ENCODE results near the gene LCN6. TPM values are rescaled to one million over a fixed set of nuclear protein-coding genes. Genes with fewer than 3 reads are reported as not detected.
"Not testable (repeated sequence)": the region's sequence is repeated elsewhere in the genome, so short reads cannot be mapped to it uniquely, and the experiment has no call there.

LCN6 gene
- total RNA-seq, 1 donor from 2014 or later: 3.8 TPM

DNA sequence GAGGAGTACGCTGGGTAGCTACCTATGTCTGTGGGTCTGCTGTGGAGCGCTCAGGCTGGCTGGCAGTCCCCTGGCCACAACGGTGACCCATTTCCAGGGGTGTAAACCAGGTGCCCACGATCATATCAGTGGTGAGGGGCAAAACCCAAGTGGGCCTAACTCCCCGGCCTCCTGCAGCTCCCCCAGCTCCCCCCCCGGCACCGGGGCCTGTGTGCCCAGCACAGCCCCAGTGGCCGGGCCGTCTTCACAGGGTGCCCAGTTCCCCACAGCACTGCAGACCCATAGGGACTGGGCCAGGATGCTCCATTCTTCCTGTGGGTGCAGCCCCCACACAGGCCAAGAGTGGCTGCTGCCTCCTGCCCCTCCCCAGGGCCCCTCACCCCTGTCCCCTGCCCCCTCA lies 10.7 kb upstream of the LCN6 start:
- ATAC-seq: no peak

DNA sequence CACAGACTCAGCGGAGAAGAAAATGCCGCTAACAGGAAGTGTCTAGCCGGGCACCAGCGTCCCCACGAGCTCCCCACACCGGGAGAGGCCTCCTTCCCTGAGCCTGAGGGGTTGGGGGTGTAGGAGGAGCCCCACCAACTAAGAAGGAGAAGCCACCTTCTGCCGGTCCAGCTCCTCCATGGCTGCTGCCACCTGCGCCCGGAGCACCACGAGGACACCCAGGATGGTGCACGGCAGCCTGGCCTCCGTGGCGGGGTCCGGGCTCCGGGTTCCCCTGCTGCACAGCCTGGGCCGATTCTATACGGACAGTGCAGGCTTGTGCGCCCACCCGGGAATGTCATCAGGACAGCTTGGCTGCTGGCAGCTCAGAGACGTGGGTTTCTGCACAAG lies 9.4 kb upstream of the LCN6 start:
- no peak for ATAC-seq

DNA sequence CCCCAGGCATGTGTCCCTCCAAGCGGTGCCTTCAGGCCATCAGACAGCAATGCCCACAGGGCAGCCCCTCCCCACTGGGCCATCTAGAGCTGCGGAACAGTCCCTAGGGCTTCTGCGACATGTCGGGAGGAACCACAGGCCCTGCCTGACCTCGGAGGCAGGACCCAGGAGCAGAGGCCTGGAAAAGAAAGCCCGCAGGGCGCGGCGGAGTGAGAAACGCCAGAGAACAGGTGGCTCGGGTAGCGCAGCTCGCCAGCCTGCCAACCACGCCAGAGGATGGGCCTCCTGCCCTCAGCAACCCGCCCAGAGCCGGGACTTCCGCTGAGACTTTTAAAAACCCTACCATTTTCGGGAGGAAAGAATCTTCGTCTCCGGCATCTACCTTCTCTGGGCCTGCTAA lies 9.0 kb upstream of the LCN6 start:
- ATAC-seq: no peak

DNA sequence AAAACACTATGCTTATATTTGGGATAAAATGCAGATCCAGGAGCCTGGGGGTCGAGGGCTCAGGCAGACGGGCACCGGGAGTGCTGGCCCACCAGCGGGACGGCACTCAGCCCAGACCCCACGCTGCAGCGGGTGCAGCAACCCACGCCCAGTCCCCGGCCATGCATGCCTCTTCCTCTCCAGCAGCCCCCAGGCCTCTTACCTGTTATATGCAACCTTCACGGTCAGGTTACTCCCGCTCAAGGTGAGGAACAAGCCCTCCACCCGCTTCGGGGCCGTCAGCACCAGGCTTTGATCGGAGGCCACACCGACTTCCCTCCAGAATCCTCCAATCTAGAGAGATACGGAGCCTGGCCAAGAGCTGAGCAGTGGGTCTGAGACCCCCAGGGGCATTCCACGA lies 8.5 kb upstream of the LCN6 start:
- ATAC-seq: no peak

DNA sequence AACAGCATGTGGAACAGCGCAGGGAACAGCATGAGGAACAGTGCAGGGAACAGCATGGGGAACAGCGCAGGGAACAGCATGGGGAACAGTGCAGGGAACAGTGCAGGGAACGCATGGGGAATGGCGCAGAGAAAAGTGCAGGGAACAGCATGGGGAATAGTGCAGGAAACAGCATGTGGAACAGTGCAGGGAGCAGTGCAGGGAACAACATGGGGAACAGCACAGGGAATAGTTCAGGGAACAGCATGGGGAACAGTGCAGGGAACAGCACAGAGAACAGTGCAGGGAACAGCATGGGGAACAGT lies 7.8 kb upstream of the LCN6 start:
- ATAC-seq: no peak

DNA sequence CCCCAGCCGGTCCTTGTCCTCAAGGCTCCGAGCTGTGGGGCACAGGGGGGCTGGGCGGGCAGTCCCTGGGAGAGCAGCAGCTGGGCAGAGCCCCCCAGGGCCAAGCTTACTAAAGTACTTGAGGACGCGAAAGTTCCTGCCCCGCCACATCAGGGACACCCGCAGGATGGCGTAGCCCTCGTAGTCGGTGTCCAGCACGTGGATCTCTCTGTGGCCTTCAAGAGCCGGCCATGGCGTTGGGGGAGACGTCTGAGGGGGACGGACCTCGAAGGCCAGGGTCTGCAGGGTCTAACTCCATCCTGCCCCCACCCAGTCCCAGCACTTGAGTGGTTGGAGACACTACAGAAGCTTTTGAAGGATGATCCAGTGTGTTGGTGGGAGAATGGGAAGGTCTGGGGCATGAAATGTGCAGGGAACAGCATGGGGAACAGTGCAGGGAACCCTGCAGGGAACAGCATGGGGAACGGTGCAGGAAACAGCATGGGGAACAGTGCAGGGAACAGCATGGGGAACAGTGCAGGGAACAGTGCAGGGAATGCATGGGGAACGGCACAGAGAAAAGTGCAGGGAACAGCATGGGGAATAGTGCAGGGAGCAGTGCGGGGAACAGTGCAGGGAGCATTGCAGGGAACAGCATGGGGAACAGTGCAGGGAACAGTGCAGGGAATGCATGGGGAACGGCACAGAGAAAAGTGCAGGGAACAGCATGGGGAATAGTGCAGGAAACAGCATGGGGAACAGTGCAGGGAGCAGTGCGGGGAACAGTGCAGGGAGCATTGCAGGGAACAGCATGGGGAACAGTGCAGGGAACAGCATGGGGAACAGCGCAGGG lies 7.2 kb upstream of the LCN6 start:
- ATAC-seq: not testable (repeated sequence)

DNA sequence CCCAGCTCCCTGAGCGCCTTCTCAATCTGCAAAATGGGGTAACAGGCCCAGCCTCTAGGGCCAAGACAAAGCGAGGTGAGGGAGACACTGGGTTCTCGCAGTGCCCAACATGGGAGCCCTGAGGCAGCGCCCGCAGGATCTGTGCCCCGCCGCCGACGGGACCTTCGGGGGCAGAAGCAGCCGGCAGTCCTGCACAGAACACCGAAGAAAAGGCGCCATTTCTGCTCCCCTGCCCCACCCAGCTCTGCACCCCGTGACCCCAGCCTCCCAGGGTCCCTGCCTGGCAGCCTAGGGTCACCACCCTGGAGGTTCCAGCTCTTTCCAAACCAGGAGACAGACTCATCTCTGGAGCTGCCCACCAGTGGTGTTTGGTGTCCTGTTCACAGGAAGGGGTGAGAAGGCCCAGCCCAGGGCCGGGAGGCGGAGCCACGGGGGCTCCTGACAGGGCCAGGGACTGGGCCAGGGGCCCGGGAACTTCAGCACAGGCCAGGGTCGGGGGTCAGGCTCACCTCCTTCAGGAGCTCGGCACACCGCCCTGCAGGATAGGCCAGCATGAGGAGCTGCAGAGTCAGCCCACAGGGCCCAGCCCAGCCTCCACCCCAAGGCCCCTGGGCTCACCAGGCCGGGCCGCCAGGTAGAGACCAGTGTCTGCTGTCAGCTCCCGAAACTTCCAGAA lies 6.4 kb upstream of the LCN6 start:
- ATAC-seq: no peak

DNA sequence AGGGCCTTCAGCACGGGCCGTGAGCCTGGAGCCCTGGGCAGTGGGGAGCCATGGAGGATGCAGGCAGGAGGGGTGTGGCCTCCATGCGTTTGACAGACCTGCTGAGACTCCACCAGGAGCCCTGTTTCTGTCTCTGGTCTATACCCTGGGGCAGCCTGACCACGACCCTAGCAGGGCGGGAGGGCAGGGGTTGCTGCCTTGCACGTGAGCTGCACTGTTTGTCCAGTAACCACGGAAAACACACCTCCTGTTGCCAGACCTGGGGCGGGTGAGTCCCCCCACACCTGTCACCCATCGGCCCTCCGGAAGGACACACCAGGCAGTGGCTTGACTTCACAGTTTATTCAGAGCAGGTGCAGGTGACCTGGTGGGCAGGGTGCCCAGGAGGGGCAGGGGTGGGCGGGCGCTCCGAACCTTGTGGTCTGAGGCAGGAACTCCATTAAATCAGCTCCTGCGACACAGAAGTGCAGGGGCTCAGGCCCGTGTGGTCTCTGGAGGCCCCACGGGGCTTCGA lies 5.8 kb upstream of the LCN6 start:
- ATAC-seq: no peak

DNA sequence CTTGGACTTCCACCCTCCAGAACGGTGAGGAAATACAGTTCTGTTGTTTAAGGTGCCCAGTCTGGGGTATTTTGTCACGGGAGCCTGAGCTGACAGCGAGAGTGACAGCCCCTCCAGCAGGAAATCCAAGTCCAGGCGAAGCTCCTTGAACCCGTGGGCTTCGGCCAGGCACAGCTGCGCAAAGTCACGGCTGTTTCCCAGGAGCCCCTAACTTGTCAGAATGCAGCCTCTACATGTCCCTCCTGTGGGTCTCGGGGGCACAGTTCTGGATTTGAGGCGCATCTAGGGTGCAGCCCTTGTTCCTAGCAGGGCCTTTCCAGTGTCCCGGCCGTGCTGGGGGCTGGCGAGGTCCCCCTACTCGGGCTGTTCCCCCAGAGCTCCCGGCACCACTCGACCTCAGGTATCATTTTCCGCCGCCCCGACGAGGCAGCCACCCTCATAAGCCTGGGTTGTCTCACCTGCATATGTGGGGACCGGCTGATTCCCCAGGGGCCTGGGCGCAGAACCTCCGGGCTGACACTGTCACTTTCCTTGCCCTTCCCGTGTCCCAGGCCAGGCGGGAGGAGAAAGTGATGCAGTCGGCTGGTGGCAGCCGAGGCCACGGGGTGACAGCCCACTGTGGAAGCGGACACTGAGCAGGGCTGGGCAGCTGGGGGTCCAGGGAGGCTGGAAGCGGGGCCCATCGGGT lies 5.2 kb upstream of the LCN6 start:
- ATAC-seq: no peak

DNA sequence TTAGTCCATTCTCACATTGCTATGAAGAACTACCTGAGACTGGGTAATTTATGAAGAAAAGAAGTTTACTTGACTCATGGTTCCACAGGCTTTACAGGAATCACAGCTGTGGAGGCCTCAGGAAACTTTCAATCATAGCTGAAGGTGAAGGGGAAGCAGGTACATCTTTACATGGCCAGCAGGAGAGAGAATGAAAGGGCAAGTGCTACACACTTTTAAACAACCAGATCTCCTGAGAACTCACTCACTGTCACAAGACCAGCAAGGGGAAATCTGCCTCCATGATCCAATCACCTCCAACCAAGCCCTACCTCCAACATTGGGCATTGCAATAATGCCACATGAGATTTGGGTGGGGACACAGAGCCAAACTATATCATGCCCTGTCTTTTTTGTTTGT lies 3.5 kb upstream of the LCN6 start:
- ATAC-seq: no peak

DNA sequence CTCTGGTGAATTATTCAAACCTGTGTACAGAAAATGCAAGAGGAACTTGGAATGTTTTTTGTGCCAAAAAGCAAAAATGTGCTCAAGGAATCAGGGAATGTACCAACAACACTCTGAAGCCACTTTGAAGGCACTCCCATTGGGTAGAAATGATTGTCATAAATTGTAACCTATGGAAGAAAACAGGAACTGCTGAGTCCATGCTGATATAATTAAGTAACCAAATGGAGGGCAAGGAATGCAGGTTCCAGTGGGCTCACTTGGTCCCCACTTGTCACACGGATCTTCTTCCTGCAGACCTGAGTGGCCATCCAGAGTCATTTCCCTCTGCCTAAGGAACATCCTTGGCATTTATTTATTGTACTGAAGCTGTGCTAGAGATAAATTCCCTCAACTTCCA lies 2.9 kb upstream of the LCN6 start:
- ATAC-seq: no peak

DNA sequence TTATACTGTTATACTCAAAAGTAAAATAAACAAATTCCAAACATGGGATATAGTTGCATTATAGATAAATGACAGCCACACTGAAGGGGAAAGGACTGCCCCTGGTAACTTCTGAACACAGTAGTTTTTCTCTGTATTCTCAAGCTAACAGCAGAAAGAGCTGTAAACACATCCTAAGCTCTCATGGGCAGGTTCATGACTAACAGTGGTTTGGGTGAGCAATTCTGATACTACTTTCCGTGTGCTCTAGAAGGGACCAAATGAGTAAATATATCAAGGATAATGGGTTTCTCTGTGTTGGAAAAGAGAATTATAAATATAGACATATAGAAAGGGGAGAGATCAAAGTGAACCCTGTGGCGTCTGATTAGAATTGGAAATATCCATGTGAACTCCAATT lies 2.2 kb upstream of the LCN6 start:
- no peak for ATAC-seq

DNA sequence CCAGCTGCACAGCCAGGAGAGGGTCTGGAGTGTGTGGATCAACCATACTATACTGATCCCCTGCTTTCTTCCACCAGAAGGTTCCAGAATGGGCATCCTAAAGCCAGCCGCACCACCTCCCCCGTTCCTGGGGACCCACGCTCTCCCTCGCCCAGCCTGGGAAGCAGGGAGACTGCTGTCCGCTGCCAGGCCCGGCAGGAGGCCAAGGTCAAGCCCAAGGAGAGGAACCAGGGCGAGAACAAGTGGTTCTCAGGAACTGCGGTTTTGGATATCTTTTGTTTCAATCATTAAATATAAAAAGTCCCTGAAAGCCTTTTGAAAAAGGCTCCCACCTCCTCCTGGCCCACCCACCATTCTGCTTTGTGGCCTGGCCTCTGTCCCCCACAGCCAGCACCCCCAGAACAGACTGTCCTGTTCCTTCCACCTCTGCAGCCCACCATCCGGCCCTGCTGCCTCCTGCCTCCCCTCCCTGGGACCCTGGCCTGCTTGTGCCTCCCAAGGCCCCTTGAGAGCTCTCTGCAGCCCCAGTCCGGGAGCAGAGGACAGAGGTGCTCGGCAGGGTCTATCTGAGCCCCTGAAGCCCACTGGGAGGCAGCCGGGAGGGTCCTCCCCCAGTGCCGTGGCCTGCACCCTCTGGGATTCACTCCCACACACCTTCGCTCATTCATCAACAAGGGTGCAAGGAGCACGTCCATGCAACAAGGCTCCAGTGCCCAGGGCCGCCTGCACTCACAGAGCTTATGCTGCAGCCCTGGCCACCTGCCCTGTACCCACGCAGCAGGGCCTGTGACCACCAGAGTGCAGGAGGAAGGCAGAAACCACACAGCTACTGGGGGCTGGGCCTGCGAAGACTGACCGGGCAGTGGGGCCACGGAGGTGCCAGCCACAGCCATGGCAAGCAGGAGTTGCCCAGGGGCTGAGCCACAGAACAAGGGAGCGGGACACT lies 614 bp upstream of the LCN6 start:
- peak; percentile 3 for ATAC-seq

DNA sequence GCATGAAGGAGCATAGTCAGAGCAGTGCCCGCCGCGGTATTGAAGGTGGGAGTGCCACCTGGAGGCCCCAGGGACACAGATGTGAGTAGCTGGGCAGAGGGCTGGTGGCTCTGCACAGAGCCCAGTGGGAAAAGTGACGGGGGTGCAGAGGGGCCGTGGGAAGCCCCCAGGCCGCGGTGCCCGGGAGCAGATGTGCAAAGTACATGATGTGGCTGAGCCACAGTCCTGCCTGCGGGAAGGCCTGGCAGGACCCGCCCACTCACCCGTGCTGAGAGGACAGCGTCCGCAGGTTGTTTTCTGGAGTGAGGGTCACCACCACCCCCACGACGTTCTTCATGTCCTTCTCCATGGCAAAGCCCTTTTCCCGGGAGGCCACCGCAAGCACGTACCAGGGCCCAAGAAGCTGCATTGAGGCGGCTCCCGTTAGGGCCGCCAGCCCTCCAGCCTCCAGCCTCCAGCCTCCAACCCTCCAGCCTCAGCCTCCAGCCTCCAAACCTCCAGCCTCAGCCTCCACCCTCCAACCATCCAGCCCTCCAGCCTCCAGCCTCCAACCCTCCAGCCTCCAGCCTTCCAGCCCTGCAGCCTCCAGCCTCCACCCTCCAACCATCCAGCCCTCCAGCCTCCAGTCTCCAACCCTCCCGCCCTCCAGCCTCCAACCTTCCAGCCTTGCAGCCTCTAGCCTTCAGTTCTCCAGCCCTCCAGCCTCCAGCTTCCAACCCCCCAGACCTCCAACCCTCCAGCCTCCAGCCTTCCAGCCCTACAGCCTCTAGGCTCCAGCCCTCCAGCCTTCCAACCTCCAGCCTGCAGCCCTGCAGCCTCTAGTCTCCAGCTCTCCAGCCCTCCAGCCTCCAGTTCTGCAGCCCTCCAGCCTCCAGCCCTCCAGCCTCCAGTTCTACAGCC lies 914 bp downstream of the LCN6 start:
- ATAC-seq: no peak

DNA sequence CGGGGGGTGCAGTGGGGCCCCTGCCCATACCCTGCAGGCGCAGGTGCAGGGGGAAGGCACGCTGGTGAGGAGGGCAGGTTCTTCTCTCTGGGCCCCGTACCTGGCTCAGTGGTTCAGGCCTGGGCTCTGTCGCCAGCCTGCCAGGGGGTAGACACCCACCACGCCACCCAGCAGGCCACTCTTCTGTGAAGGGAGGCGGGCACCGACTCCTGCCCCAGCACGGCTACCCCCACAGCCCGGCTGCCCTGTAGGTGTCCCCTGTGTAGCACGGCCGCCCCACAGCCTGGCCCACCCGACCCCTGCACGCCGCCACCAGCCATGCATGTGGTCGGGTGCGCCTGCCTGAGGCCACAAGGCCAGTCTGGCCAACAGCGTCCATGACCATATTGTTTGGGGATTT lies 1.7 kb downstream of the LCN6 start:
- ATAC-seq: no peak

DNA sequence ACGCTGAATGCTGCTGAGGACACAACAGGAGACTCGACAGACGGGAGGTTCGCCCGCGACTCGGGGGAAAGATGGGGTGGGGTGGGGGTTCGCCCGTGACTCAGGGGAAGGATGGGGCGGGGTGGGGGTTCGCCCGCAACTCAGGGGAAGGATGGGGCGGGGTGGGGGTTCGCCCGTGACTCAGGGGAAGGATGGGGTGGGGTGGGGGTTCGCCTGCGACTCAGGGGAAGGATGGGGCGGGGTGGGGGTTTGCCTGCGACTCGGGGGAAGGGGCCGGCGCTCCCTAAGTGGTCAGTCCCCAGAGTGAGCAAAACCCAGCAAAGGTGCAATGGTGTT lies 2.2 kb downstream of the LCN6 start:
- ATAC-seq: no peak

DNA sequence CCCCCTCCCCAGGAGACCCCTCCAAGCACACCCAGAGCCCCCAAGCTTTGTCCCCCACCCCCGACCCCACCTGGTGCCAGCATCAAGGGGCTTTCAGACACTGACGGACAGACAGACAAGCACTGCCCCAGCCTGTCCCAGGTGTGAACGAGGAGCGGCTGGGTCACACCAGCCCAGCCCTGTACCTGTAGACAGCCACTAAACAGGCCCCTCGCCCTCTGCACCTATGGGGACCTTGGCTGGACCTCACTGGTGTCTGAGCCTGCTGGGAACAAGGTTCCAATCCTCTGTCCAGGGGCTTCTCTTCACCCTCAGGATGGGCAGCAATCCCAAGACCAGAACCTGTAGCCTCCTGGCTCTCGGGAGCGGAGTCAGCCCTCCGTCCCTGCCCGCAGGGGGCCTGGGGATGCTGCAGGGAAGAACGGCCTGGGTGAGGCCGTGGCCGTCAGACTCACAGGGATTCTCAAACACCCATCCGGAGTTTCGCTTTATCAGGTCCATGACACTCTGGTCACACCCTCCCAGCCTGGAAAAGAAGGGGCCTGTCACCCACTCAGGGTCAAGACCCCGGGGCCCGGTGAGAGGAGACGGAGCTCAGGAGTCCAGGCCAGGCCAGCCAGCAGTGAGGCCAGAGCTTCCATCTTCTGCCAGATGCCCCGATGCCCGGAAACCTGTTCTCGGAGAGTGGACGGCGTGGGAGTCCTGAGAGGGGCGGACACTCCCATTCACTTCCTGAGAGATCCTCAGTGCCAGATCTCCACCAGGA lies 2.8 kb downstream of the LCN6 start:
- no peak for ATAC-seq

DNA sequence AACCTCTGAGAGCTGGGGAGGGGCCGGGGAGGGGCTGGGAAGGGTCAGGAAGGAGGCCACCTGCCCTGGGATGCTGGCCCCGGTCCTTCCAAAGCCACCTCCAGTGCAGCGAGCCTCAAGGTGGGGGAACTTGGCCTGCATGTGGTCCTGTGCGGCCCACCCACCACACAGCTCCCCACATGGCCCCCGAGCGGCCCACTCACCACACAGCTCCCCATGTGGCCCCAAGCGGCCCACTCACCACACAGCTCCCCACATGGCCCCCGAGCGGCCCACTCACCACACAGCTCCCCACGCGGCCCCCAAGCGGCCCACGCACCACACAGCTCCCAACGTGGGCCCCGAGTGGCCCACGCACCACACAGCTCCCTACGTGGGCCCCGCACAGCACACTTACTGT lies 3.6 kb downstream of the LCN6 start:
- ATAC-seq: no peak

DNA sequence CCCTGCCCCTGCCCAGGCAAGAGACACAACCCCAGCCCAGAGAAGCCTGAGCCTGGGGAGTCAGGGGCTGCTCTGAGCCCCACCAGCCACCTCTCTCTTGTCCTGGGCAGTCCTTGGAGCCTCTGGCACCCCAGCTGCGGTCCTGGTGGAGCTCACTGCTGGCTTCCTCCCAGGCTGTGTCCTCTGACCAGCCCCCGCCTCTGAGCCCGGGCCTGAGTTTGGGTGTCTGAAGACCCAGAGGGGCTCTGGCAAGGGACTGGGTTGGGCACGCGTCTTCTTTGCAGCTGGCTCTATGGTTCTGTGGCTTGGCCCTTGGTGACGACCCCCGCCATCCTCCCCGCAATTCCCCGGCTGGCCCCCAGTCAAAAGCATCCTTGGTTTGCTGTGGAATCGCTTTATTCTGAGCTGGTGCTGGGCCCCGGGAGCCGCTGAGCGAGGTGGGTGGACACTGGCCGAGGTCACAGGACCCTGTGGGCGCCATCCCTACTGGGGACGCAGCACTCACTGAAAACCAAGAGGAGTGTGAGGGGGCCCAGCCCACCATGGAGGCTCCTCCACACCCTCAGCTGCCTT lies 4.6 kb downstream of the LCN6 start:
- ATAC-seq: no peak

DNA sequence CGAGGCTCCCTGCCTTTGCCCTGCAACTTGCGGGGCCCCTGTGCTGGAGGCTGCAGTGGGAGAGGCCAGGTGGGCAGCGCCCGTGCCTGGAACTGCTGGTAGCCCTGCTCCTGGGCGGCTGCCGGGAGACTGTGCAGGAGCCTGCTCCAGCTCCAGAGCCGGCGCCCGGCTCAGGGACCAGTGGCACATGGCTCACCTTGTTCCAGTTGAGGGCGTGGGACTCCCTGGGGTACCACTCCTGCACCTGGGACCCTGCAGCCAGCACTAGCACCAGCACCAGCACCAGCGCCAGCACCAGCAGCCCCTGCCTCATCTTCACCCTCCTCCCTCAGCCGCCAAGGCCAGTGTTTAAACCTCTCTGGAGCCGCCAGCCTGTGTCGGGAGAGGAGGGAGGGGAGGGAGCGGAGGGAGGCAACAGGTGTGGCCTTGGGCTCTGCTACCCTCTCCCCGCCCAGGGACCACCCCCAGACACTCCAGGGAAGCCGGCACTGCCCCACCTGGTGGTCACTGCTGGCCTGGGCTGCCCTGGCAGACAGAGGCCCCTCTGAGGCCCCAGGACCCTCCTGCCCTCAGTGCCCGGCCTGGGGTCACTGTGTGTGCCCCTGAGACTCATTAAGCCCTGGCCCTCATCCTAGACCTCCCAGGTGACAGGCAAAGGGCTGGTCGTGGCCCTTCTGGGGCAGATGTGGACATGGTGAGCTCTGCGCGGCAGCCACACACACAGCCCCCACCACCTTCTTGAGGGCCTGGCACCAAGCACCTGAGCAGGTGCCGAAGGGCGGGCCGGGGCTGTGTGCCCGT lies 5.5 kb downstream of the LCN6 start, which contains the start of gene LCN10:
Gene LCN10 (minus strand): TSS at position 350 of the 801 bp plus-strand sequence. CDS start 37 bp downstream, at position 313.
- peak; percentile 31 for ATAC-seq

All from esophagus mucosa (tissue), 1 donor.